NT2/D1 (cell line): ENCODE results near the gene TSPAN1.

Experiments
- YY1 ChIP-seq: IDR thresholded peaks from 2 replicates; pipeline ENCODE4 v1.6.1; 2011; ENCODE audit not compliant: insufficient read length, insufficient read depth
- ZNF274 ChIP-seq: IDR thresholded peaks from 2 replicates; pipeline ENCODE4 v1.6.1; 2011; ENCODE audit warnings: mild to moderate bottlenecking, low read depth, low read length

DNA sequence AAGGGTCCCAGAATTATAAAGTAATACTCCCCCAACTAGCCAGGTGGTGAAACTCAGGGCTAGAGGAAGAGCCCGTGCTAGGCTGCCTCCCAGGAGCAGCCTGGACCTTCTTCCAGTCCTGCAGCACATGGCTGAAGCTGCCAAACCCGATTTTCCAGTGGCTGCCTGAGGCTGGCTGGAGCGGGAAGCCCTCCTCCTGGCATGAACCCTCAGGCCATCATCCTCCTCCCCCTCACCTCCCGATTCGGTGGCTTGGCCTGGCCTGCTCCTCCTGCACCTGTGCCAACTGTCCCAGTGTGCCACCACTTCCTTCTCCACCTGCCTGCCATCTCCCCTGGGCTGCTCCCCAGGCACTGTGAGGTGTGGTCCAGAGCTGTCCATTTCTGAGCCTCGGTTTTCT lies 3.0 kb upstream of the TSPAN1 start:
- no peak for TF ChIP-seq YY1
- no peak for TF ChIP-seq ZNF274
